WTC11 (cell line): ENCODE results near the gene TMEM88. TPM values are rescaled to one million over a fixed set of nuclear protein-coding genes. Genes with fewer than 3 reads are reported as not detected.
A peak's percentile ranks its signal among the peaks of the same experiment; 100 is the strongest.

Experiments used
- ATAC-seq: fragments of 200-7000 bp; cut with Tn5 transposase; 2 replicates; pipeline ENCODE4 v1.10.0; 2021; ENCODE audit warnings: mild to moderate bottlenecking, moderate library complexity
- CTCF ChIA-PET: fragments of 300-600 bp; sonication (Branson Sonifier 250); formaldehyde crosslinking; loops from one replicate; lab custom pipeline; 2021; ENCODE audit warnings: antibody characterized with exemption; lab: Charles Lee
- POLR2A ChIA-PET: fragments of 350-600 bp; sonication (Branson Sonifier 250); formaldehyde crosslinking; loops from one replicate; lab custom pipeline; 2021; ENCODE audit warnings: antibody characterized with exemption; lab: Charles Lee
- DNase-seq: peaks from one replicate; pipeline ENCODE4 v3.0.0; 2021; ENCODE audit warnings: low spot score
- H3K27ac Mint-ChIP-seq: 2 replicates; pipeline ENCODE4 v1.8.0; 2021; ENCODE audit warnings: mixed read lengths
- H3K27me3 Mint-ChIP-seq: 2 replicates; pipeline ENCODE4 v1.8.0; 2021; ENCODE audit warnings: low read depth, mild to moderate bottlenecking, moderate library complexity, mixed read lengths
- H3K36me3 Mint-ChIP-seq: 2 replicates; pipeline ENCODE4 v1.8.0; 2021; ENCODE audit warnings: mixed read lengths
- H3K4me1 Mint-ChIP-seq: 2 replicates; pipeline ENCODE4 v1.8.0; 2022; ENCODE audit warnings: mixed read lengths
- H3K4me3 Mint-ChIP-seq: 2 replicates; pipeline ENCODE4 v1.8.0; 2021; ENCODE audit warnings: mild to moderate bottlenecking, moderate library complexity, mixed read lengths
- H3K9me3 Mint-ChIP-seq: 2 replicates; pipeline ENCODE4 v1.8.0; 2021; ENCODE audit warnings: mixed read lengths
- CREM ChIP-seq: sonication (generic); formaldehyde crosslinking; IDR thresholded peaks from 2 replicates; pipeline ENCODE4 v1.8.1; 2022; ENCODE audit warnings: mild to moderate bottlenecking, missing genetic modification reagents, moderate library complexity
- FOXJ3 ChIP-seq: sonication (generic); formaldehyde crosslinking; IDR thresholded peaks from 2 replicates; pipeline ENCODE4 v1.9.0; 2021; ENCODE audit warnings: missing genetic modification reagents, mild to moderate bottlenecking, borderline replicate concordance
- FOXK1 ChIP-seq: sonication (generic); formaldehyde crosslinking; IDR thresholded peaks from 2 replicates; pipeline ENCODE4 v1.8.0; 2022; ENCODE audit warnings: mild to moderate bottlenecking, moderate library complexity, missing genetic modification reagents
- GABPB1 ChIP-seq: sonication (generic); formaldehyde crosslinking; IDR thresholded peaks from 2 replicates; pipeline ENCODE4 v1.8.1; 2023; ENCODE audit warnings: mild to moderate bottlenecking, missing genetic modification reagents
- JAZF1 ChIP-seq: fragments of 250-450 bp; sonication (Bioruptor Pico); IDR thresholded peaks from 2 replicates; pipeline ENCODE4 v1.9.0; 2021; ENCODE audit warnings: moderate library complexity, mild to moderate bottlenecking, inconsistent platforms
- KAT7 ChIP-seq: sonication (generic); formaldehyde crosslinking; IDR thresholded peaks from 2 replicates; pipeline ENCODE4 v1.8.1; 2023; ENCODE audit warnings: missing genetic modification reagents, mild to moderate bottlenecking, borderline replicate concordance
- MXD4 ChIP-seq: fragments of 250-450 bp; sonication (Bioruptor Pico); IDR thresholded peaks from 2 replicates; pipeline ENCODE4 v1.8.0; 2021; ENCODE audit warnings: mild to moderate bottlenecking, moderate library complexity, borderline replicate concordance
- NR1H2 ChIP-seq: sonication (generic); formaldehyde crosslinking; IDR thresholded peaks from 2 replicates; pipeline ENCODE4 v1.9.0; 2021; ENCODE audit warnings: mild to moderate bottlenecking, moderate library complexity, missing genetic modification reagents
- NR2C2 ChIP-seq: sonication (generic); formaldehyde crosslinking; IDR thresholded peaks from 2 replicates; pipeline ENCODE4 v1.8.0; 2022; ENCODE audit warnings: mild to moderate bottlenecking, missing genetic modification reagents
- PRRX2 ChIP-seq: fragments of 250-450 bp; sonication (Bioruptor Pico); IDR thresholded peaks from 2 replicates; pipeline ENCODE4 v1.8.0; 2021; ENCODE audit warnings: mild to moderate bottlenecking
- SMAD3 ChIP-seq: sonication (generic); formaldehyde crosslinking; IDR thresholded peaks from 2 replicates; pipeline ENCODE4 v1.8.0; 2022; ENCODE audit warnings: missing genetic modification reagents, mild to moderate bottlenecking, borderline replicate concordance
- SOX15 ChIP-seq: fragments of 250-450 bp; sonication (Bioruptor Pico); IDR thresholded peaks from 2 replicates; pipeline ENCODE4 v1.9.0; 2021; ENCODE audit warnings: mild to moderate bottlenecking
- ZBTB21 ChIP-seq: sonication (generic); formaldehyde crosslinking; IDR thresholded peaks from 2 replicates; pipeline ENCODE4 v1.8.1; 2023; ENCODE audit warnings: mild to moderate bottlenecking, missing genetic modification reagents, borderline replicate concordance
- ZNF121 ChIP-seq: sonication (generic); formaldehyde crosslinking; IDR thresholded peaks from 2 replicates; pipeline ENCODE4 v1.8.0; 2023; ENCODE audit warnings: missing genetic modification reagents
- ZNF232 ChIP-seq: sonication (generic); formaldehyde crosslinking; IDR thresholded peaks from 2 replicates; pipeline ENCODE4 v1.8.0; 2022; ENCODE audit warnings: mild to moderate bottlenecking, missing genetic modification reagents
- ZNF416 ChIP-seq: fragments of 250-450 bp; sonication (Bioruptor Pico); IDR thresholded peaks from 2 replicates; pipeline ENCODE4 v1.9.0; 2021; ENCODE audit warnings: mild to moderate bottlenecking, inconsistent platforms
- total RNA-seq: library from RNA; stranded (reverse); gene quantifications from 3 replicates; pipeline ENCODE4 v1.2.3, GENCODE V29; 2021
- TF ChIP-seq, protein P1 (sequence below): fragments of 200-600 bp; IDR thresholded peaks from 2 replicates; pipeline ENCODE4 v1.8.0; 2022; ENCODE audit warnings: antibody characterized with exemption
- TF ChIP-seq, protein P2 (sequence below): sonication (generic); formaldehyde crosslinking; IDR thresholded peaks from 2 replicates; pipeline ENCODE4 v1.8.1; 2022; ENCODE audit warnings: low read depth, mild to moderate bottlenecking, moderate library complexity, missing genetic modification reagents, borderline replicate concordance
- TF ChIP-seq, protein P3 (sequence below): sonication (generic); formaldehyde crosslinking; IDR thresholded peaks from 2 replicates; pipeline ENCODE4 v1.8.1; 2023; ENCODE audit warnings: mild to moderate bottlenecking, missing genetic modification reagents, borderline replicate concordance
- TF ChIP-seq, protein P4 (sequence below): fragments of 250-450 bp; sonication (Bioruptor Pico); IDR thresholded peaks from 2 replicates; pipeline ENCODE4 v1.8.0; 2021; ENCODE audit warnings: mild to moderate bottlenecking

Gene TMEM88
- total RNA-seq, 1 experiment from 2014 or later = 2.9 TPM

DNA sequence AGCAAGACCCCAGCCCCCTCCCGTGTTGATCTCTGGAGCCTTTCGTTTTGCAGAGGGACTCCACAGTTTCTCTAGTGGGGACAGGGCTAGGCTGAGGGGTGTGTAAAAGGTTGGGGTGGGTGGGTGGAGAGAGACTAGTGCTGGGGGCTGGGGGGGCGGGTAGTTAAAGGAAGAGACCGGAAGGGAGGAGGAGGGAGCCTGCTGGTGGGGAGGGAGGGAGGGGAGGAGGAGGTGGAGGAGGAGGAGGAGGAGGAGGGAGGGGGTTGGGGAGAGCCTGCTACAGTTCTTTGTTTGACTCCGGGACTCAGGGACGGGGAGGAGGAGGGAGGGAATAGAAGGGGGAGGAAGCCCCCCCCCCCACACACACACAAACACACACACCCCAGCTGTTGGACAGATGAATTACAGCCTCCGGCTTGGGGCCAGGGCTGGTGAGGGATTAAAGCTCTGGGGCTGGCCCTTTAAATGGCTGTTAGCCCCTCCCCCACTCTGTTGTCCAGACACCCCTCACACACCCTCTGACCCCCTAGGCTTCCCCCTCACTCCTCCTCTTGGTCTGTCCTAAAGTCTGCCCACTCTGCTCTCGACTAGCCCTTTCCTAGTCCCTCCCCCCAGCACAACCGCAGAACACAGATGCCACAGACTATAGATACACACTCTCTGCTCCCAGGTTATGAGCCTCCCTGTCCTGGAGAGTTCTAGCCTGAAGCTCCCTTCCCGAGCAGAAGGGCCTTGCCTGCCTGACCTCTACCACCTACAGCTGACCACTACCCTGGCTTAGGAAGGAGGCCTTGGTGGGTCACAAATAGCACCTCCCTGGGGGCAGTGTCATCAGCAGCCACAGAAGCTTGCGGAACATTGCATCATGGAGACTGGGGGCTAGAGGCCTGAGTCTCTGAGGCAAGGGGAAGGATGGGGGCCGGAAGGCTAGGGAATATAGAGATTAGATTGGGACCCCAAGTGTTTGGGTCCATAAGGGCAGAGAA is 16.5 kb upstream of the TMEM88 start:
- TF ChIP-seq NR1H2 (no peak), SMAD3 (CRISPR knock-in tag) (no peak), GABPB1 (CRISPR knock-in tag) (peak; percentile 99), PRRX2 (CRISPR knock-in tag) (no peak)
- TF ChIP-seq, all 79 proteins: peak for 1
- Mint-ChIP-seq H3K27ac (no peak overlapping the region), H3K36me3 (no peaks in the 10 kb centered on the region), H3K9me3 (no peaks in the 10 kb centered on the region), H3K4me3 (peak overlapping the region; percentile 93), H3K4me1 (peaks cover 43% of the 10 kb centered on the region), H3K27me3 (peaks cover 48% of the 10 kb centered on the region)
- ChIA-PET CTCF (interaction anchor here (0.6 to 5.4 kb wide), 9 partner anchors 15 to 202 kb away, joined by 3 to 63 read pairs (median 3); partner anchors contain the start of genes CYB5D1, NAA38 and TMEM88), POLR2A (interaction anchor here (0.6 to 1.0 kb wide), 2 partner anchors 19 to 24 kb away, joined by 3 read pairs; partner anchors contain the start of gene NAA38)
- no peak for ATAC-seq
- DNase-seq = no peak

DNA sequence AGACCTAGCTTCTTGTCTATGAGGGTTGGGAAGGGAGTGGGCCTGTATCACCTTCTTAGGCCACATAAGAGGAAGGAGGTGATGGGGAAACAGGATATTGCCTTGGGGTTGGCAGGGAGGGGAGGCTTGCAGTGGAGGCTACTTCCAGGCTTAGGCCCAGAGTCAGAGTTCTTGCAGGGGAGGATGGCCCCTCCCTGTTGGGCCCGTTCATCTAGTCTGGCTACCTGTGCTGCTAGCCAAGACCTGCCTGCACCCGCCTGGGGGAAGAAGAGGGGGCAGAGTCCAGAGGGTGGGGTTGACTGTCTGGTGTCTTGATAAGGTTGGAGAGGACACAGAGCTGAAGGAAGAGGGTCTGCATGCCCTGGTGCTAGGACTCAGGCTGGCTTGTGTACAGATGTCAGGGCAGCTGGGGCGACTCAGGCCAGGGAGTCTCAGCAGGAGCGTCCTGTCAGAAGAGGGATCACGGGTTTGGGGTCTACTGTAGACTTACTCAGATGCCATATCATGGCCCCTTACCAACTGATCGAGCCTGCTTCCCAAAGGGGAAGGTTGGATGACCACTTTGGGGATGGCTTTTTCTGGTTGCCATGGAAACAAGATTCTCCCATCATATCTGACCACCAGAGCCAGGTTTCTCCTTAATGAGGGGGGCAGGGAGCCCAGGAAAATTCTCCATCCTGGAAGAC is 15.5 kb upstream of the TMEM88 start:
- H3K9me3 Mint-ChIP-seq = no peaks in the 10 kb centered on the region
- H3K4me3 Mint-ChIP-seq = no peak overlapping the region
- H3K4me1 Mint-ChIP-seq = peaks cover 40% of the 10 kb centered on the region
- no peak overlapping the region for H3K27ac Mint-ChIP-seq
- ChIA-PET POLR2A (interaction anchor here (0.6 to 1.0 kb wide), 2 partner anchors 18 to 23 kb away, joined by 3 read pairs; partner anchors contain the start of gene NAA38), CTCF (interaction anchor here (1.2 to 1.3 kb wide), 2 partner anchors 123 to 149 kb away, joined by 3 read pairs; no protein-coding TSS in a partner anchor)
- ATAC-seq (no peak), DNase-seq (no peak)
- no peaks in the 10 kb centered on the region for H3K36me3 Mint-ChIP-seq
- peaks cover 47% of the 10 kb centered on the region for H3K27me3 Mint-ChIP-seq
- TF ChIP-seq MXD4 (CRISPR knock-in tag) = no peak
- no peak for TF ChIP-seq ZNF232 (CRISPR knock-in tag)
- TF ChIP-seq, protein P1, sequence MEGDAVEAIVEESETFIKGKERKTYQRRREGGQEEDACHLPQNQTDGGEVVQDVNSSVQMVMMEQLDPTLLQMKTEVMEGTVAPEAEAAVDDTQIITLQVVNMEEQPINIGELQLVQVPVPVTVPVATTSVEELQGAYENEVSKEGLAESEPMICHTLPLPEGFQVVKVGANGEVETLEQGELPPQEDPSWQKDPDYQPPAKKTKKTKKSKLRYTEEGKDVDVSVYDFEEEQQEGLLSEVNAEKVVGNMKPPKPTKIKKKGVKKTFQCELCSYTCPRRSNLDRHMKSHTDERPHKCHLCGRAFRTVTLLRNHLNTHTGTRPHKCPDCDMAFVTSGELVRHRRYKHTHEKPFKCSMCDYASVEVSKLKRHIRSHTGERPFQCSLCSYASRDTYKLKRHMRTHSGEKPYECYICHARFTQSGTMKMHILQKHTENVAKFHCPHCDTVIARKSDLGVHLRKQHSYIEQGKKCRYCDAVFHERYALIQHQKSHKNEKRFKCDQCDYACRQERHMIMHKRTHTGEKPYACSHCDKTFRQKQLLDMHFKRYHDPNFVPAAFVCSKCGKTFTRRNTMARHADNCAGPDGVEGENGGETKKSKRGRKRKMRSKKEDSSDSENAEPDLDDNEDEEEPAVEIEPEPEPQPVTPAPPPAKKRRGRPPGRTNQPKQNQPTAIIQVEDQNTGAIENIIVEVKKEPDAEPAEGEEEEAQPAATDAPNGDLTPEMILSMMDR = no peak
- TF ChIP-seq, protein P2, sequence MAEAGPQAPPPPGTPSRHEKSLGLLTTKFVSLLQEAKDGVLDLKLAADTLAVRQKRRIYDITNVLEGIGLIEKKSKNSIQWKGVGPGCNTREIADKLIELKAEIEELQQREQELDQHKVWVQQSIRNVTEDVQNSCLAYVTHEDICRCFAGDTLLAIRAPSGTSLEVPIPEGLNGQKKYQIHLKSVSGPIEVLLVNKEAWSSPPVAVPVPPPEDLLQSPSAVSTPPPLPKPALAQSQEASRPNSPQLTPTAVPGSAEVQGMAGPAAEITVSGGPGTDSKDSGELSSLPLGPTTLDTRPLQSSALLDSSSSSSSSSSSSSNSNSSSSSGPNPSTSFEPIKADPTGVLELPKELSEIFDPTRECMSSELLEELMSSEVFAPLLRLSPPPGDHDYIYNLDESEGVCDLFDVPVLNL (CRISPR knock-in tag) = no peak
- TF ChIP-seq FOXJ3 (CRISPR knock-in tag) = no peak
- no peak for TF ChIP-seq JAZF1 (CRISPR knock-in tag)
- TF ChIP-seq CREM (CRISPR knock-in tag) = no peak
- TF ChIP-seq KAT7 (CRISPR knock-in tag) = no peak
- TF ChIP-seq ZNF416 (CRISPR knock-in tag) = no peak
- TF ChIP-seq, protein P3, sequence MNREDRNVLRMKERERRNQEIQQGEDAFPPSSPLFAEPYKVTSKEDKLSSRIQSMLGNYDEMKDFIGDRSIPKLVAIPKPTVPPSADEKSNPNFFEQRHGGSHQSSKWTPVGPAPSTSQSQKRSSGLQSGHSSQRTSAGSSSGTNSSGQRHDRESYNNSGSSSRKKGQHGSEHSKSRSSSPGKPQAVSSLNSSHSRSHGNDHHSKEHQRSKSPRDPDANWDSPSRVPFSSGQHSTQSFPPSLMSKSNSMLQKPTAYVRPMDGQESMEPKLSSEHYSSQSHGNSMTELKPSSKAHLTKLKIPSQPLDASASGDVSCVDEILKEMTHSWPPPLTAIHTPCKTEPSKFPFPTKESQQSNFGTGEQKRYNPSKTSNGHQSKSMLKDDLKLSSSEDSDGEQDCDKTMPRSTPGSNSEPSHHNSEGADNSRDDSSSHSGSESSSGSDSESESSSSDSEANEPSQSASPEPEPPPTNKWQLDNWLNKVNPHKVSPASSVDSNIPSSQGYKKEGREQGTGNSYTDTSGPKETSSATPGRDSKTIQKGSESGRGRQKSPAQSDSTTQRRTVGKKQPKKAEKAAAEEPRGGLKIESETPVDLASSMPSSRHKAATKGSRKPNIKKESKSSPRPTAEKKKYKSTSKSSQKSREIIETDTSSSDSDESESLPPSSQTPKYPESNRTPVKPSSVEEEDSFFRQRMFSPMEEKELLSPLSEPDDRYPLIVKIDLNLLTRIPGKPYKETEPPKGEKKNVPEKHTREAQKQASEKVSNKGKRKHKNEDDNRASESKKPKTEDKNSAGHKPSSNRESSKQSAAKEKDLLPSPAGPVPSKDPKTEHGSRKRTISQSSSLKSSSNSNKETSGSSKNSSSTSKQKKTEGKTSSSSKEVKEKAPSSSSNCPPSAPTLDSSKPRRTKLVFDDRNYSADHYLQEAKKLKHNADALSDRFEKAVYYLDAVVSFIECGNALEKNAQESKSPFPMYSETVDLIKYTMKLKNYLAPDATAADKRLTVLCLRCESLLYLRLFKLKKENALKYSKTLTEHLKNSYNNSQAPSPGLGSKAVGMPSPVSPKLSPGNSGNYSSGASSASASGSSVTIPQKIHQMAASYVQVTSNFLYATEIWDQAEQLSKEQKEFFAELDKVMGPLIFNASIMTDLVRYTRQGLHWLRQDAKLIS (CRISPR knock-in tag) = no peak
- no peak for TF ChIP-seq ZNF121 (CRISPR knock-in tag)
- no peak for TF ChIP-seq SOX15 (CRISPR knock-in tag)
- TF ChIP-seq PRRX2 (CRISPR knock-in tag) = no peak
- TF ChIP-seq FOXK1 (CRISPR knock-in tag) = no peak
- no peak for TF ChIP-seq ZBTB21 (CRISPR knock-in tag)
- no peak for TF ChIP-seq NR2C2 (CRISPR knock-in tag)
- TF ChIP-seq, protein P4, sequence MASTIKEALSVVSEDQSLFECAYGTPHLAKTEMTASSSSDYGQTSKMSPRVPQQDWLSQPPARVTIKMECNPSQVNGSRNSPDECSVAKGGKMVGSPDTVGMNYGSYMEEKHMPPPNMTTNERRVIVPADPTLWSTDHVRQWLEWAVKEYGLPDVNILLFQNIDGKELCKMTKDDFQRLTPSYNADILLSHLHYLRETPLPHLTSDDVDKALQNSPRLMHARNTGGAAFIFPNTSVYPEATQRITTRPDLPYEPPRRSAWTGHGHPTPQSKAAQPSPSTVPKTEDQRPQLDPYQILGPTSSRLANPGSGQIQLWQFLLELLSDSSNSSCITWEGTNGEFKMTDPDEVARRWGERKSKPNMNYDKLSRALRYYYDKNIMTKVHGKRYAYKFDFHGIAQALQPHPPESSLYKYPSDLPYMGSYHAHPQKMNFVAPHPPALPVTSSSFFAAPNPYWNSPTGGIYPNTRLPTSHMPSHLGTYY (CRISPR knock-in tag) = no peak
